Ishikawa (cell line): ENCODE measurements around the gene PPM1F.

Experiments
- EP300 ChIP-seq: IDR thresholded peaks from 2 replicates; pipeline ENCODE4 v1.6.1; 2012; ENCODE audit warnings: borderline replicate concordance
- MAX ChIP-seq: IDR thresholded peaks from 2 replicates; pipeline ENCODE4 v1.6.1; 2012
- RAD21 ChIP-seq: IDR thresholded peaks from 2 replicates; pipeline ENCODE4 v1.6.1; 2012; ENCODE audit warnings: low read depth
- YY1 ChIP-seq: IDR thresholded peaks from 2 replicates; pipeline ENCODE4 v1.6.1; 2012; ENCODE audit warnings: low read depth

- no peak for TF ChIP-seq EP300
- no peak for TF ChIP-seq YY1
- TF ChIP-seq MAX: no peak
- no peak for TF ChIP-seq RAD21
These were observed 6.8 kb upstream of the PPM1F start for GRCh38 chr22:21959274-21960074.
